HL-60 (cell line): ENCODE data around the gene TLCD1.

Source experiments
- DNase-seq, 2 experiments: peaks; one replicate each; pipeline ENCODE4 v3.0.0-alpha.2; 2010 to 2020; ENCODE audit warnings: low read depth in 1 of 2, low spot score in 1 of 2
- H3K27ac ChIP-seq: fragments of 250-450 bp; sonication (Bioruptor Pico); replicated peaks from 2 replicates; pipeline ENCODE4 v1.5.1; 2020; ENCODE audit warnings: mild to moderate bottlenecking, moderate library complexity
- H3K27me3 ChIP-seq: fragments of 250-450 bp; sonication (Bioruptor Pico); 2 replicates; pipeline ENCODE4 v1.5.1; 2021; ENCODE audit warnings: mild to moderate bottlenecking, moderate library complexity; ENCODE audit not compliant: insufficient read depth, poor library complexity, severe bottlenecking
- H3K4me3 ChIP-seq: replicated peaks from 2 replicates; pipeline ENCODE4 v1.5.1; 2011; ENCODE audit warnings: mild to moderate bottlenecking, control low read depth, low read length; ENCODE audit not compliant: insufficient read depth
- GABPA ChIP-seq: IDR thresholded peaks from 2 replicates; pipeline ENCODE4 v1.6.1; 2012; ENCODE audit warnings: low read depth
- POLR2AphosphoS5 ChIP-seq: IDR thresholded peaks from 2 replicates; pipeline ENCODE4 v1.6.1; 2012; ENCODE audit warnings: low read depth
- REST ChIP-seq: IDR thresholded peaks from 2 replicates; pipeline ENCODE4 v1.6.1; 2012; ENCODE audit warnings: low read depth; ENCODE audit not compliant: insufficient replicate concordance
- SPI1 ChIP-seq: IDR thresholded peaks from 2 replicates; pipeline ENCODE4 v1.6.1; 2012; ENCODE audit warnings: low read depth, mild to moderate bottlenecking, borderline replicate concordance
- TF ChIP-seq, protein P1 (sequence below): IDR thresholded peaks from one replicate; pipeline ENCODE4 v1.5.1; 2011; ENCODE audit warnings: low read length, control low read depth, inconsistent platforms; ENCODE audit not compliant: insufficient read depth

Gene TLCD1

DNA sequence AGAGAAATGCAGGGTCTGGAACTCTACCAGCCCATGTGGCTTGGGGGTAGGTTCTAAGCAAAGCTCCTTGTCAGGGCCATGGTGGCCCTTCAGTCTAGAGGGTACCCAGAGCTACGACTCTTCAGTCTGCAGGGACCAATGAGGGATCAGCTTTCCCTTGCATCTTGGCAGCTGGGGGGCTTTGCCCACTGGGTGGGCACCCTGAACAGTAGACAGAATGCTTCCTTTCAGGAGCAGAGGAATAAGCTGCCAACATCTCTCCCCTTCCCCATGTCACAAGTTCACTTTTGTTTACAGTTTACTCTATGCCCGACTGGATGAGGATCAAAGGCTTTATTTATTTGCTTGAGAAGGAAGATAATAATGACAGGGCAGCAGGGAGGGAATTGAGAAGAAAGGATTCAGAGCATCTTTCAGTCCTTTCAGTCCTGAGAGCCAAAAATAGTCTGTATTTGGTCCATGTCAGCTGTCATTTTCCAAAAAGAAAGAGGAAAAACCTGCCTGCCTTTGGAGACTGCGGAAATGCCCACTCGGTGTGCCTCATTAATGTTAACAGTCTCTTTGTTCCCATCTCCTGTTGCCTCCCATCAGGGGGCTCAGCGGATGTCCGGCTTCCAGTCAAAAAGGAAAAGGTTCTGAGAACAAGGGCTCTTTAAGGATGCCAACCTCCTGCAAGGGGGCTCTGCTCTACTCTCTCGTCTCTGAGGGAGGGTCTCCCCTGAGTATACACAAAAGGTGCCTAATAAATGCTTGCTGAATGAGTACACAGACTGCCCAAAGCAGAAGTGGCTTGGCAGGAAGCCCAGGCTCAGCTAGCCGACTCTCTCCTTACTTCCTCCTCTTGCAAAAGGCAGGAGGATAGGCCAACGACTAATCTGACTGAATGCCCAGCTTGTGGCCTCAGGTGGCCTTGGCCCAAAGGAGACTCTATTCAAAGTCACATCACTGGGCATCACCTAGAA is 34.8 kb upstream of the TLCD1 start:
- no peak for TF ChIP-seq GABPA
- peak; percentile 55; the same call in 1 of the 2 replicates for TF ChIP-seq POLR2AphosphoS5
- TF ChIP-seq, protein P1, sequence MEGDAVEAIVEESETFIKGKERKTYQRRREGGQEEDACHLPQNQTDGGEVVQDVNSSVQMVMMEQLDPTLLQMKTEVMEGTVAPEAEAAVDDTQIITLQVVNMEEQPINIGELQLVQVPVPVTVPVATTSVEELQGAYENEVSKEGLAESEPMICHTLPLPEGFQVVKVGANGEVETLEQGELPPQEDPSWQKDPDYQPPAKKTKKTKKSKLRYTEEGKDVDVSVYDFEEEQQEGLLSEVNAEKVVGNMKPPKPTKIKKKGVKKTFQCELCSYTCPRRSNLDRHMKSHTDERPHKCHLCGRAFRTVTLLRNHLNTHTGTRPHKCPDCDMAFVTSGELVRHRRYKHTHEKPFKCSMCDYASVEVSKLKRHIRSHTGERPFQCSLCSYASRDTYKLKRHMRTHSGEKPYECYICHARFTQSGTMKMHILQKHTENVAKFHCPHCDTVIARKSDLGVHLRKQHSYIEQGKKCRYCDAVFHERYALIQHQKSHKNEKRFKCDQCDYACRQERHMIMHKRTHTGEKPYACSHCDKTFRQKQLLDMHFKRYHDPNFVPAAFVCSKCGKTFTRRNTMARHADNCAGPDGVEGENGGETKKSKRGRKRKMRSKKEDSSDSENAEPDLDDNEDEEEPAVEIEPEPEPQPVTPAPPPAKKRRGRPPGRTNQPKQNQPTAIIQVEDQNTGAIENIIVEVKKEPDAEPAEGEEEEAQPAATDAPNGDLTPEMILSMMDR = no peak
- TF ChIP-seq REST = no peak
- peak; percentile 85; the same call in 1 of the 2 replicates for TF ChIP-seq SPI1
- Histone ChIP-seq H3K27ac (peak overlapping the region; percentile 56), H3K27me3 (no peaks in the 10 kb centered on the region), H3K4me3 (no peak overlapping the region)
- DNase-seq = peak in 1 of 2 experiments; percentile 90

GRCh38 chr17:28759256-28759865 is 33.3 kb upstream of the TLCD1 start:
- no peak for DNase-seq
- Histone ChIP-seq H3K4me3 (no peak overlapping the region), H3K27me3 (no peaks in the 10 kb centered on the region), H3K27ac (no peak overlapping the region)
- TF ChIP-seq, protein P1 = no peak
- TF ChIP-seq SPI1 (no peak), REST (no peak), GABPA (no peak), POLR2AphosphoS5 (no peak)

DNA sequence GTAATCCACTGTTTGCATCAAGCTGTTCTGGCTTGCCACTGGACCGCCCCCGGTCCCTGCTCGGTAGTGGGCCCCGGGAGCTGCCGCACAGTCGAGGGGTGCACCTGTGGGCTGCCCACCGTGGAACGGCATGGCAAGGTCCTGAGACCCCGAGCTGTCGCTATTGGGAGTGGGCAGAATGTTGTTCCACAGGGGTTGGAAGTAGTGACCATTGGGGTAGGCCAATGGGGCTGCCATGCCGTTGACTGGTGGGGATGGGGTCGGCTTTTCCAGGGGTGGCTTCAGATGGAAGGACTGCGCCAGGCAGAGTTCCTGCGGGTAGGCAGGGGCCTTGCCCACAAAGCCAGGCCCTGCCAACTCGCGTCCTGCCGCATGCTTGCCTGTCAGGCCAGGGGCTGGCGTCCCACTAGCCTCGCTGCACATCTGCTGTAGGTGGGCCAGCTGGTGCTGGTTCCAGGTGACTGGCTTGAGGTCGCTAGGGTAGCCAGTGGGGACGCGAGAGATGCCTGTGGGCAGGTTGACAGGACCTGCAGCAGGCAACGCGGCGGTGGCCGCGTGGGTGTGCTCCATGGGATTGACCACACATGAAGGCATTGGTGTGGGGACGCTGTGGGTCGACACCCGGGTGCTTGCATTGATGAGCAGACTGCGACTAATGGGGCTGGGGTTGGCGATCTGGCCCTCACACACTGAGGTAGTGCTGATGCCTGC is 32.5 kb upstream of the TLCD1 start:
- Histone ChIP-seq H3K27ac (no peak overlapping the region), H3K27me3 (no peaks in the 10 kb centered on the region), H3K4me3 (no peak overlapping the region)
- no peak for DNase-seq
- no peak for TF ChIP-seq POLR2AphosphoS5
- TF ChIP-seq GABPA = no peak
- no peak for TF ChIP-seq SPI1
- TF ChIP-seq, protein P1 = no peak
- TF ChIP-seq REST = no peak
